ENCODE data around the gene SLC1A5.

The SLC1A5 gene

GRCh38 chr19:46789371-46789770, 977 bp upstream of the SLC1A5 start:
- no peak overlapping the region for H3K27ac ChIP-seq (ENCODE audit: low read length)
- peaks cover 2% of the 10 kb centered on the region; the same call in 1 of the 2 replicates for H4K20me1 ChIP-seq (ENCODE audit: insufficient read depth, low read length)
- H3K4me3 ChIP-seq (ENCODE audit: low read length), result no peak overlapping the region
- no peak overlapping the region for H2AFZ ChIP-seq (ENCODE audit: low read length)
- no peak overlapping the region for H3K9ac ChIP-seq (ENCODE audit: low read length)
- 0 out of 2 replicates have a peak, but pooled peaks cover 2% of the 10 kb centered on the region for H3K4me1 ChIP-seq (ENCODE audit: low read length)
- no peaks in the 10 kb centered on the region for H3K9me2 ChIP-seq (replicated peaks; ENCODE audit: insufficient read depth, low read length)
- H3K4me2 ChIP-seq (ENCODE audit: low read depth, low read length), result no peak overlapping the region
- H3K79me2 ChIP-seq (ENCODE audit: low read length), result peaks cover 41% of the 10 kb centered on the region
- TF ChIP-seq EZH2 (optimal IDR thresholded peaks at IDR 0.05; ENCODE audit: low read depth, low read length) (no peak), EZH2phosphoT487 (IDR thresholded peaks at IDR 0.05; ENCODE audit: low read length) (no peak)
- TF ChIP-seq, protein P1, sequence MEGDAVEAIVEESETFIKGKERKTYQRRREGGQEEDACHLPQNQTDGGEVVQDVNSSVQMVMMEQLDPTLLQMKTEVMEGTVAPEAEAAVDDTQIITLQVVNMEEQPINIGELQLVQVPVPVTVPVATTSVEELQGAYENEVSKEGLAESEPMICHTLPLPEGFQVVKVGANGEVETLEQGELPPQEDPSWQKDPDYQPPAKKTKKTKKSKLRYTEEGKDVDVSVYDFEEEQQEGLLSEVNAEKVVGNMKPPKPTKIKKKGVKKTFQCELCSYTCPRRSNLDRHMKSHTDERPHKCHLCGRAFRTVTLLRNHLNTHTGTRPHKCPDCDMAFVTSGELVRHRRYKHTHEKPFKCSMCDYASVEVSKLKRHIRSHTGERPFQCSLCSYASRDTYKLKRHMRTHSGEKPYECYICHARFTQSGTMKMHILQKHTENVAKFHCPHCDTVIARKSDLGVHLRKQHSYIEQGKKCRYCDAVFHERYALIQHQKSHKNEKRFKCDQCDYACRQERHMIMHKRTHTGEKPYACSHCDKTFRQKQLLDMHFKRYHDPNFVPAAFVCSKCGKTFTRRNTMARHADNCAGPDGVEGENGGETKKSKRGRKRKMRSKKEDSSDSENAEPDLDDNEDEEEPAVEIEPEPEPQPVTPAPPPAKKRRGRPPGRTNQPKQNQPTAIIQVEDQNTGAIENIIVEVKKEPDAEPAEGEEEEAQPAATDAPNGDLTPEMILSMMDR (IDR thresholded peaks at IDR 0.05; ENCODE audit: low read length), result no peak
- no peaks in the 10 kb centered on the region for H3K27me3 ChIP-seq (replicated peaks; ENCODE audit: insufficient read depth, low read length)
- DNase-seq, result no peak
- H3F3A ChIP-seq (ENCODE audit: insufficient read depth, low read length), result peaks cover 34% of the 10 kb centered on the region
- H3K36me3 ChIP-seq (replicated peaks; ENCODE audit: insufficient read depth, low read length), result 0 out of 2 replicates have a peak, but pooled peaks cover under 1% of the 10 kb centered on the region
- no peaks in the 10 kb centered on the region for H3K9me3 ChIP-seq (replicated peaks; ENCODE audit: insufficient read depth, low read length)

- H3F3A ChIP-seq (ENCODE audit: insufficient read depth, low read length), result peaks cover 36% of the 10 kb centered on the region
- H3K27ac ChIP-seq (ENCODE audit: low read length), result no peak overlapping the region
- peaks cover 45% of the 10 kb centered on the region for H3K79me2 ChIP-seq (ENCODE audit: low read length)
- no peaks in the 10 kb centered on the region for H3K27me3 ChIP-seq (replicated peaks; ENCODE audit: insufficient read depth, low read length)
- TF ChIP-seq EZH2phosphoT487 (IDR thresholded peaks at IDR 0.05; ENCODE audit: low read length) (no peak), EZH2 (optimal IDR thresholded peaks at IDR 0.05; ENCODE audit: low read depth, low read length) (no peak)
- TF ChIP-seq, protein P1 (IDR thresholded peaks at IDR 0.05; ENCODE audit: low read length), result no peak
- H3K36me3 ChIP-seq (replicated peaks; ENCODE audit: insufficient read depth, low read length), result 0 out of 2 replicates have a peak, but pooled peaks cover 4% of the 10 kb centered on the region
- H3K9me3 ChIP-seq (replicated peaks; ENCODE audit: insufficient read depth, low read length), result no peaks in the 10 kb centered on the region
- H4K20me1 ChIP-seq (ENCODE audit: insufficient read depth, low read length), result peaks cover 6% of the 10 kb centered on the region; the same call in 1 of the 2 replicates
- H3K4me3 ChIP-seq (ENCODE audit: low read length), result no peak overlapping the region
- no peak overlapping the region for H3K9ac ChIP-seq (ENCODE audit: low read length)
- no peaks in the 10 kb centered on the region for H3K9me2 ChIP-seq (replicated peaks; ENCODE audit: insufficient read depth, low read length)
- H2AFZ ChIP-seq (ENCODE audit: low read length), result peak overlapping the region; percentile 47; the same call in 1 of the 2 replicates
- no peak for DNase-seq
- H3K4me2 ChIP-seq (ENCODE audit: low read depth, low read length), result peak overlapping the region; percentile 42; the same call in 1 of the 2 replicates
- H3K4me1 ChIP-seq (ENCODE audit: low read length), result peaks cover 6% of the 10 kb centered on the region; the same call in 1 of the 2 replicates
Observed at GRCh38 chr19:46788968-46789338, 559 bp upstream of the SLC1A5 start.

DNA sequence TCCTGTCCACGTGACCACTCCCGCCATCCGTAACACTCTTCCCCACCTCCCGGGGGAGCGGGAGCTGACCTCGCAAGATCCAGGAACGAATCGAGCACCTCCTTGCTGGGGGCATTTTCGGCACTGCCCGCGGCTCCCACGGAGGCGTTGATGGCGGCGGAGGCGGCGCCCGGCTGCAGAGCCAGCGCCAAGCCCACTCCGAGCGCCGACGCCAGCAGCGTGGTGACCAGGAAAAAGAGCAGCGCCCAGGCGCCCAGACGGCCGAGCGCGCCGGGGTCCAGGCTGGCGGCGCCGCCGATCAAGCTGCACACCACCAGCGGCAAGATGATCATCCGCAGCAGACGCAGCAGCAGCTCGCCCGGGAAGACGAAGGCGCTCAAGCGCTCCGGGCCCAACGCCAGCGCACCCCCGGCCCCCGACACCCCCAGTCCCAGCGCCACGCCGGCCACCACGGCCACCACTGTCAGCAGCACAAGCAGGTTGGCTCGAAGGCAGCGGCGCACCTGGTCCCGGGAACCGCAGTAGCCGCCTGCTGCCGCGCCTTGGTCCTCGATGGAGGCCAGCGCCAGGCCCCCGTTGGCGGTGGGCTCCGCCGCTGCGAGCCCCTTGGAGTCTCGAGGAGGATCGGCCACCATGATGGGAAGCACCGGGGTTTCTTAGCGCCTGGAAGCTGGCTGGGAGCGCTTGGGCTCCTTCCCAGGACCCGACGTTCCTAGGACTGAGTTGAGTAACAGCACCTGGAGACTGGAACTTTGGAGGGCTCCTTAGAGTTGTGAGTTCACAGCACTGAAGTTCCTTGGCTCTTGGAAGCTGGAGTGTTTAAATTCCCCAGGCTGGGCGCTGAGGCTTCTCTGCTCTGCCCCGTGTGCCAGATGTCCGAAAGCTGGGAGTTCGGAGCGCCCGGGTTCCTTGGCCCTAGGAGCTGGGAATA, 798 bp downstream of the SLC1A5 start:
- H4K20me1 ChIP-seq (ENCODE audit: insufficient read depth, low read length), result peaks cover 11% of the 10 kb centered on the region
- H3F3A ChIP-seq (ENCODE audit: insufficient read depth, low read length), result peaks cover 36% of the 10 kb centered on the region
- peak overlapping the region; percentile 87 for H3K4me2 ChIP-seq (ENCODE audit: low read depth, low read length)
- H3K9ac ChIP-seq (ENCODE audit: low read length), result peak overlapping the region; percentile 97
- no peaks in the 10 kb centered on the region for H3K27me3 ChIP-seq (replicated peaks; ENCODE audit: insufficient read depth, low read length)
- peak; percentile 31 for DNase-seq
- no peaks in the 10 kb centered on the region for H3K9me2 ChIP-seq (replicated peaks; ENCODE audit: insufficient read depth, low read length)
- H3K4me3 ChIP-seq (ENCODE audit: low read length), result peak overlapping the region; percentile 95
- peaks cover 17% of the 10 kb centered on the region; the same call in 1 of the 2 replicates for H3K36me3 ChIP-seq (replicated peaks; ENCODE audit: insufficient read depth, low read length)
- no peaks in the 10 kb centered on the region for H3K9me3 ChIP-seq (replicated peaks; ENCODE audit: insufficient read depth, low read length)
- peaks cover 11% of the 10 kb centered on the region; the same call in 1 of the 2 replicates for H3K4me1 ChIP-seq (ENCODE audit: low read length)
- no peak overlapping the region for H2AFZ ChIP-seq (ENCODE audit: low read length)
- TF ChIP-seq, protein P1 (IDR thresholded peaks at IDR 0.05; ENCODE audit: low read length), result no peak
- H3K27ac ChIP-seq (ENCODE audit: low read length), result peak overlapping the region; percentile 89
- H3K79me2 ChIP-seq (ENCODE audit: low read length), result peaks cover 58% of the 10 kb centered on the region

All from MM.1S (cell line).